Mononuclear cell (primary cell): ENCODE measurements around the gene VEGFC. TPM values are rescaled to one million over a fixed set of nuclear protein-coding genes. Genes with fewer than 3 reads are reported as not detected.

ENCODE experiments used
- H3K27me3 ChIP-seq: 2 replicates; pipeline ENCODE4 v1.6.0; 2011; ENCODE audit warnings: low read length, control low read depth; ENCODE audit not compliant: insufficient read depth
- H3K4me1 ChIP-seq: 2 replicates; pipeline ENCODE4 v1.5.1; 2011; ENCODE audit warnings: mild to moderate bottlenecking, low read length, control low read depth; ENCODE audit not compliant: insufficient read depth
- H3K4me3 ChIP-seq: 2 replicates; pipeline ENCODE4 v1.5.1; 2011; ENCODE audit warnings: mild to moderate bottlenecking, low read length, moderate library complexity
- H3K9me3 ChIP-seq: 2 replicates; pipeline ENCODE4 v1.5.1; 2011; ENCODE audit warnings: low read depth, mild to moderate bottlenecking, control low read depth, low read length
- total RNA-seq: library from RNA; depleted of rRNA; stranded (reverse); fragments of >200 nt; gene quantifications from one replicate; pipeline ENCODE4 v1.2.3, GENCODE V29; 2012

The VEGFC gene
- total RNA-seq, 1 donor: 0.42 TPM

DNA sequence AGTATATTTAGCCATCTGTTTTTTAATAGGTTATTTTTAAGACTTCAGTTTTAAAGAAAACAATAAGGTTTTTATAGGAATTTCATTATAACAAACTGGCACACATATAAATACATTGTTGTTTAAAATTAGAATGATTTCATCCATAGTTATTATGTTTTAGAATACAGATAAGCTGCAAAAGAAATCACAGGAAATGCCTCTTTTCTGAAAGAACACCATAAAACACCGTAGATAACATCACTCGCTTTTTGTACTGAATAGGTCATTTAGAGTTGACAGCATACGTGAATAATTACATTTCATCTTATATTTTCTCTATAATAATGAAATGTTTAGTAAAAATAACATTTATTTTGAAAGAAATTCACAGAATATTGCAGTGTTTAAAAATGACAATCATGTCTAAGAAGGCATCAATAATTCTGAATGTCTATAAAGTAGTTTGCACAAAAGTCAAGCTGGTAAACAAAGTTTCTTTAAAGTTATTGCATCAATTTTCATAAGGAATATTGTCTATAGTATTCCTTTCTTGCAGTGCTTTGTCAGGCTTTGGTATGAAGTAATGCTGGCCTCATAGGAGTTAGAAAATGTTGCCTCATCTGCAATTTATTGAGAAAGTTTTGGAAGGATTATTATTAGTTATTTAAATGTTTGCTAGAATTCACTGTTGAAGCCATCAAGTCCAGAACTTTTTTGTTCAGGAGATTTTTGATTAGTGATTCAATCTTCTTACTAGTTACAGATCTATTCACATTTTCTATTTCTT is 17.9 kb upstream of the VEGFC start:
- Histone ChIP-seq H3K9me3 (peaks cover 7% of the 10 kb centered on the region), H3K27me3 (no peaks in the 10 kb centered on the region), H3K4me1 (no peaks in the 10 kb centered on the region), H3K4me3 (no peak overlapping the region)

DNA sequence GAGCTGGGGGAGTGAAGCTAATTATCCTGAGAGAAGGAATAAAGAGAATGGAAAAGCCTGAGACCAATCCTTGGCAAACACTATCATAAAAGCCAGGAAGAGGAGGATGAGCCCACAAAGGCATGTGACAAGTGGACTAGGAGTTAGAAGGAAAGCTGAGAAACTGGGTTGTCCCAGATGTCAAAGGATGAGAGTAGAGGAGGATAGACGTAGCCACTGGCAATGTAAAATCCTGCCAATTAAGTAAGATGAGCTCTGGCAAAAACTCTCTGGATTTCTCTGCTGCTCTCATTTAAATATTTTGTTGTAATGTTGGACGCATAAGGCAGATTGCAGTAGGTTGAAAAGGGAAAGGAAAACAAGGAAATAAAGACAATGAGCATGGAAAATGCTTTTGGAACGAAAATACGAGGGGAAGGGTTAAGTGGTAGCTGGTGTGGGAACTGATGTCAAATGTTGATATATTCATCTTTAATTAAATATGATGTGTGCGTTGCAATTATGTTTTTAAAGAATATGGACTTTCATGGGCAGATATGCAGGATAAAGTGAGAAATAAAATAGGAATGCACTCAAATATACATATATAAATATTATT is 14.2 kb upstream of the VEGFC start:
- Histone ChIP-seq H3K27me3 (no peaks in the 10 kb centered on the region), H3K4me3 (no peak overlapping the region), H3K4me1 (no peaks in the 10 kb centered on the region), H3K9me3 (peaks cover 7% of the 10 kb centered on the region)

DNA sequence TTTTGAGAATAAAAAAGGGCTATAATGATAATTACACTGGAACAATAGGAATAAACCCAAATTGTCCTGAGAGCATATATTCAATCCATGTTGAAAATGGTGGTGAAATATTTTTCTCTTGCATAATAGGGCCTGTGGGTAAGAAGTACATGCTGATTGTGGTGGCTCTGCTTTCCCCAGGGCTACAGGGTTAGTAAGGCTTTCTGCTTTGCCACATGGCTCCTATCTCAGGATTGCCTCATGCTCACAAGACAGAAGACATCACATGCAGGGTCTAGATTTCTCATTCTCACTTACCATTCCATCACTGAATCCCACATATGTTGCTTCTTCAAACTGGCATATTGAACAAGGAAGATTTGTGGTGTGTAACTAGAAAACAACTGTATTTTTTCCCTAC is 12.4 kb upstream of the VEGFC start:
- Histone ChIP-seq H3K4me3 (no peak overlapping the region), H3K27me3 (no peaks in the 10 kb centered on the region), H3K4me1 (no peaks in the 10 kb centered on the region), H3K9me3 (peaks cover 7% of the 10 kb centered on the region)

DNA sequence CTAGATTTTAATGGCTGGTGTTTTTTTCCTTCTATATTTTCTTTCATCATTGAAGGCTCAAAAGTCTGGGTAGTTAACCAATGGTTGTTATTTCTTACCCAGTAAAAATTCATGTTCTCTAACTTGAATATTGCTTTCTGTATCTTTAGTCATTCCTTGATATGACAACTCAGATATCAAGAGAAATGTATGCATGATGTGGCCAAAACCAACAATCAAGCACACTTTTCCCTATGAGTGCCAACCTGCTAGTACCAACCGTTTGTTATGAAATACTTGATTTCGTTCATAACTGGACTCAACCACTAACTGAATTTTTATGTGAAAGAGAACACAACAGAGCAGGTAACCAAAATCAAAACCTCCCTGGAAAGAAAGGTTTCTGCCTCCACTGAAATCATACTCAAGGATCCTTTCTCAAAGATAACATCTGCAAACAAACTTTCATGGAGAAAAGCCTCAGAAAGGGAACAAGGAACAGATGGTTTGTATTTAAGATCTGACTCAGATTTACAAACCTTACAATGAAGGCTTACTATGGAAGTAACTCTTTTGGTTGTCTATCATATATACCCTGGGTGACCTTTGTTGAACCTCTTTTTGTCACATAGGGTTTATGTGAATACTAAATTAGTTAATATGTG is 8.3 kb upstream of the VEGFC start:
- H3K4me3 ChIP-seq: no peak overlapping the region
- H3K4me1 ChIP-seq: no peaks in the 10 kb centered on the region
- H3K27me3 ChIP-seq: no peaks in the 10 kb centered on the region
- no peaks in the 10 kb centered on the region for H3K9me3 ChIP-seq

DNA sequence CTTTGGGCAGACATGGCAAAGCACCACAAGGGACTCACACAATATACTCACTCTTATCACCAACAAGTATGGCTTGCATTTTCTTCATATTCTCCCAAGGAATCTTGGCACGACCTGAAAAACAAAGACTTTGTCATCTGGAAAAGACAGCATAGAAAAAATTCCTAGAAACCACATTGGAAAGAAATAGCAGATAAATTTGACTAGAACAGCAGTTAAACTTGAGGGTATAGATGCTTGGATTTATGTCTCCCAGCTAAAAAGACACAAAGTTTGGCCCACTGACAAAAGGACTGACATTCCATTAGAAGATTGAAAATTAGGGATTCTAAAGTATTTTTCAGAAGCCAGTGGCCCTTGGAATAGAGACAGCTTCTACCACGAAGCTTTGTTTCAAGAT is 6.9 kb upstream of the VEGFC start:
- Histone ChIP-seq H3K4me3 (no peak overlapping the region), H3K9me3 (no peaks in the 10 kb centered on the region), H3K27me3 (peaks cover 3% of the 10 kb centered on the region), H3K4me1 (no peaks in the 10 kb centered on the region)

DNA sequence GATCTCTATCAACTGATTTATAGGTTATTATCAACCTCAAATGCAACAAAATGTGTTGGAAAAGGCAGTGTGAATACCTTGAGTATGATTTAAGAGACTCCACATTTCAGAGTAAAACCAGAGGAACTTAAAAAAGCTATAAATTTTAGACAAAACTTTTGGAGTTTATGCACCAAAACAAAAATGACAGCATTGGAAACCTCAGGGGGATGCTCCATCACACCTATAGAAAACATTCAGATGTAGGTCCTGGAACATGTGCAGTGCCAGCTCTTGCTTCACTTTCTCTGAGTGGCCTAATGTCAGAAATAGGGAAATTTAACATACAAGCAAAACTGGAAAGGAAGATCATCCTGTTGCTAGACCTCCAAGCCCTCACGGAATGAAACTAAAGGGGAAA is 5.8 kb upstream of the VEGFC start:
- H3K9me3 ChIP-seq: no peaks in the 10 kb centered on the region
- H3K27me3 ChIP-seq: peaks cover 14% of the 10 kb centered on the region
- H3K4me3 ChIP-seq: no peak overlapping the region
- no peaks in the 10 kb centered on the region for H3K4me1 ChIP-seq

DNA sequence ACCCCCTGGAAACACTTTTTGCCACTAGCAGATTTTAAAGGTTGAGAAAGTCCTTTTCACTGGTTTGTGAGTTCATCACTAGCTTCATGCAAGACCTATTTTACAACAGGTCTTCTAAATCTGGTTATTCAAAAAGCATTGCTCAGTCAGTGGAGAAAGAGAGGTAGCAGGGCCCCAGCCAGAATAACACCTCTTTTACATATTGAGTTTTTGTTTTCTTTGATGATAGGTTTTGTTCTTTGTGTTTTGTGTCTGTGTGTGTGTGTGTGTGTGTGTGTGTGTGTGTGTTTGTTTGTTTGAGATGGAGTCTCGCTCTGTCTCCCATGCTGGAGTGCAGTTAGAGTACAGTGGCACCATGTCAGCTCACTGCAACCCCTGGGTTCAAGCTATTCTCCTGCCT is 2.7 kb upstream of the VEGFC start:
- Histone ChIP-seq H3K27me3 (peaks cover 35% of the 10 kb centered on the region), H3K4me1 (peaks cover 4% of the 10 kb centered on the region), H3K4me3 (no peak overlapping the region), H3K9me3 (no peaks in the 10 kb centered on the region)

DNA sequence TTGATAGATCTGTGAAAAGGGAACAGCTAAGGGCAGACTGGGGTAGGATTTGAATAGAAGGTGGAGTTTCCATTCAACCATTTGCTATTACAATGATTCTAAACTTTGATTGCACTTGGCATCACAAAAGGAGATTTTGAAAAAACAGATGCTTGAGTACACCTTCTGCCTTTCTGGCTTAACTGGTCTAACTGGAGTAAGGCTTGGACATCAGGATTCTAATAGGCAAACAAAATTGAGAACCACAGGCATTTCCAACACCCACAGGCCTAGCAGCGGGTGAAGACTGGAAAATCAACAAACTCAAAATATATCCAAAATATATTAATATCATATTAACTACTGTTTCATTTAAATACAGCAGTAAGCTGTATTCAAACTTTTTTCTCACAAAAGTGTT is 1.9 kb upstream of the VEGFC start:
- Histone ChIP-seq H3K4me1 (peaks cover 4% of the 10 kb centered on the region), H3K4me3 (no peak overlapping the region), H3K27me3 (peaks cover 42% of the 10 kb centered on the region), H3K9me3 (no peaks in the 10 kb centered on the region)

DNA sequence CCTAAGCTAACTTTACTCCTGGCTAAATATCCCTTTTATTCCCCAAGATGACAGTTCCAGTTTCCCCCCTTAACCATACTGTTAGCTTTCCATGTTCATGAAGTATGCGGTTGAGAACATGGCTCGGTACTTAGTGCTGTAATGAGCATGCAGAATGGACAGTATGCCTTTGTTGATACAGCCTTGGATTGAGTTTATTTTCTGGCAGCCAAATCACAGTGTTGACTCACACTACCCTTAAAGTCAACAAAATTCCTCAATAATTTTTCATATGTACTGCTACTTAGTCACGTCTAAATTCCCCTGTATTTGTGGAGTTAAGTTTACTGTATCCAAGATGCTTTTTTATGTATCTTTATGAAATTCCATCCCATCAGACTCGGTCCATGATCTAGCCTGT is 1.4 kb upstream of the VEGFC start:
- peaks cover 42% of the 10 kb centered on the region for H3K27me3 ChIP-seq
- H3K9me3 ChIP-seq: no peaks in the 10 kb centered on the region
- H3K4me1 ChIP-seq: peaks cover 4% of the 10 kb centered on the region
- no peak overlapping the region for H3K4me3 ChIP-seq

DNA sequence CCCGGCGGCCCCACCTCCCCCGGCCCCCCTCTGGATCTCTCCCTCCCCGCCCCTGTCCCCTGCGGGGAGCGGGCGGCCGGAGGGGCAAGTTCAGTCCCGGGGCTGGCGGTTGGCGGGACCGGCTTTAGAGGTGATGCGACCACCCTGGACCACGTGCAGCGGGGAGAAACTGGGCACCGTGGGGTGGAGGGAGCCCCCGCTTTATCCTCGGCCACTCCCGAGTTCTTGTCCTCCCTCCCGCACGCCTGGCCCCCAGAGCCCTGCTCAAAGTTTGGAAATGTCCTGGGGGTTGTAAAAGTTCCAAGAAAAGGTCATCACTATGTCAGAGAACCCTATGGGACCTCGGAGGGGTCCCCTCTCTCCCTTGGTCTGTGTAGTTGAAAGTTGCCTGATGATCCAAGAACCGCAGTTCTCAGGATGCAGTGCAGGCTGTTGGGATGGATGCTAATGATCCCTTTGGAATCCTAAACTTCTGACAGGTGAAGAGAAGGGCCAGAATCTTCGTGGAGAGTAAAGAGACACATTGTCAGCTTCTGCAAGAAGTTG is 411 bp upstream of the VEGFC start:
- Histone ChIP-seq H3K4me1 (peaks cover 4% of the 10 kb centered on the region), H3K4me3 (no peak overlapping the region), H3K27me3 (peaks cover 42% of the 10 kb centered on the region), H3K9me3 (no peaks in the 10 kb centered on the region)

DNA sequence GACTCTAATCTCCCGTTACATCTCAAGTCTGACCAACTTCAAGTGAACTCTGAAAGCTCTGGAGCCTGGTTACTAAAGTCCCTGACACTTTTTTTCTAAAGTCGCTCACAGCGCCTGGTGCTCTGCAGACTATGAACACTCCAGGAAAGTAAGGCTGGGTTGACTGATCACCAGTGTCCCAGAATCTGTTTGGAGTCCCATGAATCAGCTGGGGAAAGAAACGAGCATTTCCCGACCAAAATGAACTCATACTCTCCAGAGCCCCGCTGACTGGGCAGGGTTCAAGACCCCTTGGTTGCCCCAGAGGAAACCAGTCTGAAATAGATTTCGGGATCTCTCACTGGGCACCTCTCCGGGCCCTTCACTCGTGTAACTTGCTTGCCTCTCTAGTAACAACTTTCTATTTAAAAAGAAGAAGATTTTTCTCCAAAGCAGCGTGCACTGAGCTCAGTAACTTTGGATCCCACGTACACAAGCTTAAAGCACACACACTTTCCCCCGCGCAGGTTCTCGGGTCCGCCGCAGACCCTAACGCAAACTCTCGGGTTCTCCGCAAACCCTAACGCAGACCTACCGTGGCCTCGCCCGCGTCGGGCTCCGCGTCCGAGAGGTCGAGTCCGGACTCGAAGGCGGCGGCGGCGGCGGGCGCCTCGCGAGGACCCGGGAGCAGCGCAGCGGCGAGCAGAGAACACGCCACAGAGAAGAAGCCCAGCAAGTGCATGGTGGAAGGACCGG is 964 bp downstream of the VEGFC start:
- no peaks in the 10 kb centered on the region for H3K9me3 ChIP-seq
- peaks cover 4% of the 10 kb centered on the region for H3K4me1 ChIP-seq
- no peak overlapping the region for H3K4me3 ChIP-seq
- H3K27me3 ChIP-seq: peaks cover 42% of the 10 kb centered on the region

DNA sequence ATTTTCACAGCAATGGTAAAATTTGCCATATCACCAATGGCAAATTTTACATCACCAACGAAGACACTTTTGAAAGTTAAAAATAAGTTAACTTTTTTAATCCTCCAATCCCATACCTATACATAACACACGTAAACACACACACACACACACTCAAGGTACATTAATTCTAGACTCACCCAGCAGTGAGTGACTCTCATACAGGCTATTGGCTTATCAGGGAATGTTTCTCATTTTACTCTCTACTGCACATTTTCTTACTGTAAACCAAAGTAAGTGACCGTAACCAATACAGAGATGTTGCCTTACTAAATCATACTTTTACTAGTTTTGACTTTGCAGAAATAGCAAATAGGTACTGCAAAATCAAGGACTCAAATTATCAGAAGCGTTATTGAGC is 2.3 kb downstream of the VEGFC start:
- Histone ChIP-seq H3K9me3 (no peaks in the 10 kb centered on the region), H3K27me3 (peaks cover 39% of the 10 kb centered on the region), H3K4me3 (no peak overlapping the region), H3K4me1 (peaks cover 4% of the 10 kb centered on the region)

DNA sequence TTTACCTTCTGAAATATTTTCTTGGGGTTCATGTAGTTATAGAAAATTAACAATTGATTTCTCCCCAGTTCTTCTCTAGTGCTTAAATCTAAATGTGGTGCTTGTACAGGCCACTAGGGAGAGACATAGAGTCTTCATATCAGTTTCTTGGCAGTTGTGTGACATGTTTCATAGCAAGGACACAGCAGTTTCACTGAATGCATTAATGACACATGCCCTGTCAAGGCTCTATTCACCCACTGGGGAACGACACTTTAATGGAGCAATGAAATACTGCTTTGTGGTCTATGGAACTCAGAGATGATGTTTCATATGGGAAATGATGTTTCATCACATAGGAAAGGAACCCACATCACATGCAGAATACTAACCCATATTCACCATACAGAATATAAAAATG is 2.8 kb downstream of the VEGFC start:
- H3K9me3 ChIP-seq: no peaks in the 10 kb centered on the region
- H3K4me1 ChIP-seq: peaks cover 4% of the 10 kb centered on the region
- H3K27me3 ChIP-seq: peaks cover 39% of the 10 kb centered on the region
- H3K4me3 ChIP-seq: no peak overlapping the region

DNA sequence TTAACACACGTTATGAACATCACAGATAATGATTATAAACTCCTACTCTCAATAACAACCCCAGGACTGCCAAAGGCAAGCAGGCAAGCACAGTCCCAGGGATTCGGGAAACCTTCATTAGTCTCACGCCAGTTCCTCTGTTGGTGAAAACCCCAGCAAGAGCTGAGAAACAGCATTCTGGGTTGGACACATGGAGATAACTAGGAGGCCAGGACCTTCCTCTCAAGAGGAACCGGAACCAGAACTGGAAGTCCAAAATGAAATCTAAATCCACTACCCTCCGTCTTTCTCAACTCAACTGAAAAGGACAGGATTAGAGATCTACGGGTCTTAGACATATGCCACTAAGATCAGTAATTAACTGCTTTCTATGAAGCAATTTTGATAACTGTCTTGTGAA is 3.8 kb downstream of the VEGFC start:
- Histone ChIP-seq H3K27me3 (peaks cover 32% of the 10 kb centered on the region), H3K4me1 (peaks cover 4% of the 10 kb centered on the region), H3K4me3 (no peak overlapping the region), H3K9me3 (no peaks in the 10 kb centered on the region)

DNA sequence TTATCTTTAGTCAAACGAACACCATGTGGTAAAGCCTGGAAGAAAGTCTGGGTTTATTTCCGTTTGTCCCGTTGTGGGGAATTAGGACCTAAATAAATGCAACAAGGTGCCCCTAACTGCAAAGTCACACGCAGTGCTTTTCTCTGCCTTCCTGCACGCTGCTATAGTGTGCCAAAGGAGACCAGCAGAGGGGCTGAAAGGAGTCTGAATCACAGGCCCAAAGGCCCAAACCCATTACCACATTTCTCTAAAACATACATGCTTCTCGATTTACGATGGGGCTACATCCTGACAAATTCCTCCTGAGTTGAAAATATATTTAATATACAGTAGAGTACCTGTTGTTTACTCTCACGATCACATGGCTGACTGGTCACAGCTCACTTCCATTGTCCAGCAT is 4.5 kb downstream of the VEGFC start:
- H3K4me3 ChIP-seq: no peak overlapping the region
- H3K9me3 ChIP-seq: no peaks in the 10 kb centered on the region
- peaks cover 4% of the 10 kb centered on the region for H3K4me1 ChIP-seq
- peaks cover 25% of the 10 kb centered on the region for H3K27me3 ChIP-seq
